ENCODE measurements around the gene XPNPEP3.
"Not testable (repeated sequence)": the region's sequence is repeated elsewhere in the genome, so short reads cannot be mapped to it uniquely, and the experiment has no call there.

Gene XPNPEP3

GRCh38 chr22:40834619-40835018, 22.3 kb upstream of the XPNPEP3 start:
- DNase-seq (ENCODE audit: low read depth, low spot score): no peak
- TF ChIP-seq CTCF (IDR thresholded peaks at IDR 0.05; ENCODE audit: insufficient read depth, low read length, missing control alignments): no peak
- ChIA-PET POLR2A (no interaction called here), CTCF (no interaction called here)
- no peak overlapping the region for H3K4me3 ChIP-seq (ENCODE audit: low read depth, low read length)

- CTCF ChIA-PET: interaction anchor here (0.7 to 1.3 kb wide), 3 partner anchors 15 to 21 kb away, joined by 3 read pairs; no protein-coding TSS in a partner anchor
- H3K4me3 ChIP-seq (ENCODE audit: low read depth, low read length): no peak overlapping the region
- TF ChIP-seq CTCF (IDR thresholded peaks at IDR 0.05; ENCODE audit: insufficient read depth, low read length, missing control alignments): no peak
- POLR2A ChIA-PET: no interaction called here
- DNase-seq (ENCODE audit: low read depth, low spot score): no peak
These were observed 18.5 kb upstream of the XPNPEP3 start for GRCh38 chr22:40838486-40838885.

GRCh38 chr22:40844951-40845350, 12.0 kb upstream of the XPNPEP3 start:
- ChIA-PET CTCF (no interaction called here), POLR2A (interaction anchor here (0.9 kb wide), 1 partner anchor 12 kb away, joined by 3 read pairs; the partner anchor contains the start of gene XPNPEP3)
- H3K4me3 ChIP-seq (ENCODE audit: low read depth, low read length): no peak overlapping the region
- DNase-seq (ENCODE audit: low read depth, low spot score): no peak
- no peak for TF ChIP-seq CTCF (IDR thresholded peaks at IDR 0.05; ENCODE audit: insufficient read depth, low read length, missing control alignments)

GRCh38 chr22:40845816-40846215, 11.1 kb upstream of the XPNPEP3 start:
- DNase-seq (ENCODE audit: low read depth, low spot score); POLR2A ChIA-PET; H3K4me3 ChIP-seq (ENCODE audit: low read depth, low read length): not testable (repeated sequence)
- CTCF ChIA-PET: interaction anchor here (1.2 to 1.6 kb wide), 2 partner anchors 9 to 11 kb away, joined by 3 to 4 read pairs; partner anchors contain the start of genes ST13 and XPNPEP3

- no peak overlapping the region for H3K4me3 ChIP-seq (ENCODE audit: low read depth, low read length)
- POLR2A ChIA-PET: interaction anchor here (0.6 kb wide), 1 partner anchor 239 kb away, joined by 3 read pairs; the partner anchor contains the start of gene EP300
- TF ChIP-seq CTCF (IDR thresholded peaks at IDR 0.05; ENCODE audit: insufficient read depth, low read length, missing control alignments): no peak
- CTCF ChIA-PET: interaction anchor here (0.6 to 0.8 kb wide), 2 partner anchors 15 to 170 kb away, joined by 3 read pairs; no protein-coding TSS in a partner anchor
- no peak for DNase-seq (ENCODE audit: low read depth, low spot score)
These were observed 3.6 kb upstream of the XPNPEP3 start for GRCh38 chr22:40853333-40853732.

- H3K4me3 ChIP-seq (ENCODE audit: low read depth, low read length): peak overlapping the region; percentile 29
- CTCF ChIA-PET: interaction anchor here (0.6 to 1.8 kb wide), 4 partner anchors 13 to 171 kb away, joined by 3 to 6 read pairs (median 4); no protein-coding TSS in a partner anchor
- DNase-seq (ENCODE audit: low read depth, low spot score): no peak
- POLR2A ChIA-PET: interaction anchor here (0.6 kb wide), 1 partner anchor 238 kb away, joined by 3 read pairs; the partner anchor contains the start of gene EP300
- no peak for TF ChIP-seq CTCF (IDR thresholded peaks at IDR 0.05; ENCODE audit: insufficient read depth, low read length, missing control alignments)
These were observed 3.0 kb upstream of the XPNPEP3 start for GRCh38 chr22:40853961-40854360.
